ENCODE measurements around the gene C2orf80.

The C2orf80 gene

GRCh38 chr2:208147759-208148158 is 42.1 kb downstream of the C2orf80 start:
- Histone ChIP-seq H3K36me3 (ENCODE audit: control insufficient read depth in 4 of 4, insufficient read depth in 4 of 4, low read length in 3 of 4) (no peaks in the 10 kb centered on the region), H3K4me1 (ENCODE audit: control extremely low read depth in 1 of 4, control insufficient read depth in 4 of 4, insufficient read depth in 4 of 4, low read length in 3 of 4) (peaks cover 0 to 4% (median under 1%) of the 10 kb centered on the region in 4 experiments), H3K27me3 (replicated peaks in 2 of 5; ENCODE audit: control insufficient read depth in 4 of 5, insufficient read depth in 5 of 5, low read length in 4 of 5) (no peaks in the 10 kb centered on the region), H3K9me3 (ENCODE audit: control extremely low read depth in 1 of 5, control insufficient read depth in 4 of 5, insufficient read depth in 2 of 5, low read depth in 1 of 5, low read length in 4 of 5) (peaks cover 2 to 5% (median 4%) of the 10 kb centered on the region in 5 experiments), H3K4me3 (ENCODE audit: control insufficient read depth in 1 of 7, extremely low read depth in 1 of 7, insufficient read depth in 4 of 7, low read depth in 2 of 7, low read length in 6 of 7) (no peak overlapping the region), H3K27ac (ENCODE audit: insufficient read depth in 1 of 2, low read depth in 1 of 2, low read length in 2 of 2, poor library complexity in 1 of 2, severe bottlenecking in 2 of 2) (no peak overlapping the region)
- CTCF ChIA-PET = interaction anchor here (0.6 to 2.5 kb wide), 7 partner anchors 12 to 108 kb away, joined by 3 to 7 read pairs (median 4); partner anchors contain the start of gene CRYGD
- no peak for DNase-seq
- 100% methylated on average over 3 of the region's 3 CpGs for WGBS (ENCODE audit: insufficient coverage)
- POLR2A ChIA-PET = no interaction called here

GRCh38 chr2:208147008-208147407 is 42.8 kb downstream of the C2orf80 start:
- peaks cover 0 to 5% (median 4%) of the 10 kb centered on the region in 5 experiments for H3K9me3 ChIP-seq (ENCODE audit: control extremely low read depth in 1 of 5, control insufficient read depth in 4 of 5, insufficient read depth in 2 of 5, low read depth in 1 of 5, low read length in 4 of 5)
- no peaks in the 10 kb centered on the region for H3K36me3 ChIP-seq (ENCODE audit: control insufficient read depth in 4 of 4, insufficient read depth in 4 of 4, low read length in 3 of 4)
- DNase-seq = no peak
- POLR2A ChIA-PET = no interaction called here
- no peak overlapping the region for H3K4me3 ChIP-seq (ENCODE audit: control insufficient read depth in 1 of 7, extremely low read depth in 1 of 7, insufficient read depth in 4 of 7, low read depth in 2 of 7, low read length in 6 of 7)
- peaks cover 0 to 4% (median under 1%) of the 10 kb centered on the region in 4 experiments for H3K4me1 ChIP-seq (ENCODE audit: control extremely low read depth in 1 of 4, control insufficient read depth in 4 of 4, insufficient read depth in 4 of 4, low read length in 3 of 4)
- H3K27ac ChIP-seq (ENCODE audit: insufficient read depth in 1 of 2, low read depth in 1 of 2, low read length in 2 of 2, poor library complexity in 1 of 2, severe bottlenecking in 2 of 2) = no peak overlapping the region
- CTCF ChIA-PET = interaction anchor here (0.6 to 1.1 kb wide), 3 partner anchors 23 to 108 kb away, joined by 3 to 4 read pairs (median 3); partner anchors contain the start of gene CRYGD
- no peaks in the 10 kb centered on the region for H3K27me3 ChIP-seq (replicated peaks in 2 of 5; ENCODE audit: control insufficient read depth in 4 of 5, insufficient read depth in 5 of 5, low read length in 4 of 5)

GRCh38 chr2:208146006-208146405 is 43.8 kb downstream of the C2orf80 start, which contains the start of gene CRYGB:
CRYGB (minus strand) TSS chr2:208146158; CDS start chr2:208146120, 38 bp downstream.
- CTCF ChIA-PET = no interaction called here
- H3K9me3 ChIP-seq (ENCODE audit: control extremely low read depth in 1 of 5, control insufficient read depth in 4 of 5, insufficient read depth in 2 of 5, low read depth in 1 of 5, low read length in 4 of 5) = no peaks in the 10 kb centered on the region
- no peaks in the 10 kb centered on the region for H3K27me3 ChIP-seq (replicated peaks in 2 of 5; ENCODE audit: control insufficient read depth in 4 of 5, insufficient read depth in 5 of 5, low read length in 4 of 5)
- 90% methylated on average over 5 of the region's 6 CpGs for WGBS (ENCODE audit: insufficient coverage)
- POLR2A ChIA-PET = no interaction called here
- peaks cover 0 to 4% (median under 1%) of the 10 kb centered on the region in 4 experiments for H3K4me1 ChIP-seq (ENCODE audit: control extremely low read depth in 1 of 4, control insufficient read depth in 4 of 4, insufficient read depth in 4 of 4, low read length in 3 of 4)
- no peak within 1 kb of the TSS for H3K4me3 ChIP-seq (ENCODE audit: control insufficient read depth in 1 of 7, extremely low read depth in 1 of 7, insufficient read depth in 4 of 7, low read depth in 2 of 7, low read length in 6 of 7)
- no peak within 1 kb of the TSS for H3K27ac ChIP-seq (ENCODE audit: insufficient read depth in 1 of 2, low read depth in 1 of 2, low read length in 2 of 2, poor library complexity in 1 of 2, severe bottlenecking in 2 of 2)
- H3K36me3 ChIP-seq (ENCODE audit: control insufficient read depth in 4 of 4, insufficient read depth in 4 of 4, low read length in 3 of 4) = no peaks in the 10 kb centered on the region
- no peak for DNase-seq

- POLR2A ChIA-PET = no interaction called here
- Histone ChIP-seq H3K4me3 (ENCODE audit: control insufficient read depth in 1 of 7, extremely low read depth in 1 of 7, insufficient read depth in 4 of 7, low read depth in 2 of 7, low read length in 6 of 7) (no peak overlapping the region), H3K27me3 (replicated peaks in 2 of 5; ENCODE audit: control insufficient read depth in 4 of 5, insufficient read depth in 5 of 5, low read length in 4 of 5) (no peaks in the 10 kb centered on the region), H3K36me3 (ENCODE audit: control insufficient read depth in 4 of 4, insufficient read depth in 4 of 4, low read length in 3 of 4) (no peaks in the 10 kb centered on the region), H3K9me3 (ENCODE audit: control extremely low read depth in 1 of 5, control insufficient read depth in 4 of 5, insufficient read depth in 2 of 5, low read depth in 1 of 5, low read length in 4 of 5) (no peaks in the 10 kb centered on the region), H3K4me1 (ENCODE audit: control extremely low read depth in 1 of 4, control insufficient read depth in 4 of 4, insufficient read depth in 4 of 4, low read length in 3 of 4) (peaks cover 0 to 2% (median 0%) of the 10 kb centered on the region in 4 experiments), H3K27ac (ENCODE audit: insufficient read depth in 1 of 2, low read depth in 1 of 2, low read length in 2 of 2, poor library complexity in 1 of 2, severe bottlenecking in 2 of 2) (no peak overlapping the region)
- no peak for DNase-seq
- CTCF ChIA-PET = interaction anchor here (1.2 to 2.0 kb wide), 2 partner anchors 32 to 33 kb away, joined by 4 to 10 read pairs; no protein-coding TSS in a partner anchor
- WGBS (ENCODE audit: insufficient coverage) = 74% methylated on average over 7 of the region's 14 CpGs
These were observed 46.7 kb downstream of the C2orf80 start for GRCh38 chr2:208142925-208143799.

GRCh38 chr2:208142240-208142924 is 47.4 kb downstream of the C2orf80 start:
- Histone ChIP-seq H3K4me1 (ENCODE audit: control extremely low read depth in 1 of 4, control insufficient read depth in 4 of 4, insufficient read depth in 4 of 4, low read length in 3 of 4) (peaks cover 0 to 2% (median 0%) of the 10 kb centered on the region in 4 experiments), H3K36me3 (ENCODE audit: control insufficient read depth in 4 of 4, insufficient read depth in 4 of 4, low read length in 3 of 4) (no peaks in the 10 kb centered on the region)
- POLR2A ChIA-PET = no interaction called here

GRCh38 chr2:208139447-208139846 is 50.4 kb downstream of the C2orf80 start:
- POLR2A ChIA-PET = no interaction called here
- Histone ChIP-seq H3K27me3 (replicated peaks in 2 of 5; ENCODE audit: control insufficient read depth in 4 of 5, insufficient read depth in 5 of 5, low read length in 4 of 5) (no peaks in the 10 kb centered on the region), H3K27ac (ENCODE audit: insufficient read depth in 1 of 2, low read depth in 1 of 2, low read length in 2 of 2, poor library complexity in 1 of 2, severe bottlenecking in 2 of 2) (no peak overlapping the region), H3K9me3 (ENCODE audit: control extremely low read depth in 1 of 5, control insufficient read depth in 4 of 5, insufficient read depth in 2 of 5, low read depth in 1 of 5, low read length in 4 of 5) (peaks cover 0 to 3% (median 0%) of the 10 kb centered on the region in 5 experiments), H3K4me1 (ENCODE audit: control extremely low read depth in 1 of 4, control insufficient read depth in 4 of 4, insufficient read depth in 4 of 4, low read length in 3 of 4) (peaks cover 6 to 25% (median 14%) of the 10 kb centered on the region in 4 experiments), H3K36me3 (ENCODE audit: control insufficient read depth in 4 of 4, insufficient read depth in 4 of 4, low read length in 3 of 4) (no peaks in the 10 kb centered on the region), H3K4me3 (ENCODE audit: control insufficient read depth in 1 of 7, extremely low read depth in 1 of 7, insufficient read depth in 4 of 7, low read depth in 2 of 7, low read length in 6 of 7) (no peak overlapping the region)
- CTCF ChIA-PET = interaction anchor here (1.4 kb wide), 1 partner anchor 33 kb away, joined by 3 read pairs; no protein-coding TSS in a partner anchor
- WGBS (ENCODE audit: insufficient coverage) = 95% methylated on average over 18 of the region's 18 CpGs
- no peak for DNase-seq

More at GRCh38 chr2:208142240-208142924, 47.4 kb downstream of the C2orf80 start:
- 95% methylated on average over 6 of the region's 8 CpGs for WGBS (ENCODE audit: insufficient coverage)
- Histone ChIP-seq H3K27me3 (replicated peaks in 2 of 5; ENCODE audit: control insufficient read depth in 4 of 5, insufficient read depth in 5 of 5, low read length in 4 of 5) (no peaks in the 10 kb centered on the region), H3K9me3 (ENCODE audit: control extremely low read depth in 1 of 5, control insufficient read depth in 4 of 5, insufficient read depth in 2 of 5, low read depth in 1 of 5, low read length in 4 of 5) (peaks cover 0 to 3% (median 0%) of the 10 kb centered on the region in 5 experiments), H3K27ac (ENCODE audit: insufficient read depth in 1 of 2, low read depth in 1 of 2, low read length in 2 of 2, poor library complexity in 1 of 2, severe bottlenecking in 2 of 2) (no peak overlapping the region), H3K4me3 (ENCODE audit: control insufficient read depth in 1 of 7, extremely low read depth in 1 of 7, insufficient read depth in 4 of 7, low read depth in 2 of 7, low read length in 6 of 7) (no peak overlapping the region)
- CTCF ChIA-PET = interaction anchor here (1.2 to 2.0 kb wide), 2 partner anchors 32 to 34 kb away, joined by 4 to 10 read pairs; no protein-coding TSS in a partner anchor
- no peak for DNase-seq
